Ovary (tissue), 3 donors: Measurements from ENCODE around the gene UPK2.

Experiments used
- CTCF ChIP-seq, 3 donors: fragments of 450-650 bp in 2 of 3; fragments of 200-600 bp in 1 of 3; IDR thresholded peaks; one replicate each; pipeline versions ENCODE4 v1.5.1 to v1.8.0; 2016 to 2022; ENCODE audit warnings: antibody characterized with exemption in 3 of 3, mild to moderate bottlenecking in 1 of 3
- EP300 ChIP-seq: sonication (generic); formaldehyde crosslinking; IDR thresholded peaks from one replicate; pipeline ENCODE4 v1.6.1; 2017; ENCODE audit warnings: antibody characterized with exemption
- POLR2A ChIP-seq: fragments of 450-650 bp; IDR thresholded peaks from one replicate; pipeline ENCODE4 v1.6.1; 2017; ENCODE audit warnings: antibody characterized with exemption, mild to moderate bottlenecking, moderate library complexity
- donor health status: DM: no; HTN: no; CAD: no.

GRCh38 chr11:118938491-118939403 lies 17.4 kb upstream of the UPK2 start:
- no peak for TF ChIP-seq POLR2A
- no peak for TF ChIP-seq CTCF (IDR thresholded peaks at IDR 0.05)
- TF ChIP-seq EP300 = no peak
